HUES48 (cell line): ENCODE measurements around the gene UNC5A.

Source experiments
- H3K27ac ChIP-seq: one replicate; pipeline ENCODE4 v1.7.0; 2013; ENCODE audit warnings: low read depth, low read length, inconsistent platforms
- H3K27me3 ChIP-seq: 2 replicates; pipeline ENCODE4 v1.6.1; 2013; ENCODE audit warnings: mild to moderate bottlenecking, low read length; ENCODE audit not compliant: control insufficient read depth, insufficient read depth
- H3K36me3 ChIP-seq: 2 replicates; pipeline ENCODE4 v1.6.1; 2013; ENCODE audit warnings: low read length; ENCODE audit not compliant: control insufficient read depth, insufficient read depth
- H3K4me1 ChIP-seq: 2 replicates; pipeline ENCODE4 v1.6.1; 2013; ENCODE audit warnings: mild to moderate bottlenecking, low read length; ENCODE audit not compliant: control insufficient read depth, insufficient read depth
- H3K4me3 ChIP-seq: 2 replicates; pipeline ENCODE4 v1.5.1; 2013; ENCODE audit warnings: mild to moderate bottlenecking, low read depth, low read length
- H3K9ac ChIP-seq: 2 replicates; pipeline ENCODE4 v1.6.1; 2013; ENCODE audit warnings: mild to moderate bottlenecking, low read depth, low read length, moderate library complexity
- H3K9me3 ChIP-seq: 2 replicates; pipeline ENCODE4 v1.6.1; 2013; ENCODE audit warnings: low read length; ENCODE audit not compliant: control insufficient read depth, insufficient read depth

The UNC5A gene

DNA sequence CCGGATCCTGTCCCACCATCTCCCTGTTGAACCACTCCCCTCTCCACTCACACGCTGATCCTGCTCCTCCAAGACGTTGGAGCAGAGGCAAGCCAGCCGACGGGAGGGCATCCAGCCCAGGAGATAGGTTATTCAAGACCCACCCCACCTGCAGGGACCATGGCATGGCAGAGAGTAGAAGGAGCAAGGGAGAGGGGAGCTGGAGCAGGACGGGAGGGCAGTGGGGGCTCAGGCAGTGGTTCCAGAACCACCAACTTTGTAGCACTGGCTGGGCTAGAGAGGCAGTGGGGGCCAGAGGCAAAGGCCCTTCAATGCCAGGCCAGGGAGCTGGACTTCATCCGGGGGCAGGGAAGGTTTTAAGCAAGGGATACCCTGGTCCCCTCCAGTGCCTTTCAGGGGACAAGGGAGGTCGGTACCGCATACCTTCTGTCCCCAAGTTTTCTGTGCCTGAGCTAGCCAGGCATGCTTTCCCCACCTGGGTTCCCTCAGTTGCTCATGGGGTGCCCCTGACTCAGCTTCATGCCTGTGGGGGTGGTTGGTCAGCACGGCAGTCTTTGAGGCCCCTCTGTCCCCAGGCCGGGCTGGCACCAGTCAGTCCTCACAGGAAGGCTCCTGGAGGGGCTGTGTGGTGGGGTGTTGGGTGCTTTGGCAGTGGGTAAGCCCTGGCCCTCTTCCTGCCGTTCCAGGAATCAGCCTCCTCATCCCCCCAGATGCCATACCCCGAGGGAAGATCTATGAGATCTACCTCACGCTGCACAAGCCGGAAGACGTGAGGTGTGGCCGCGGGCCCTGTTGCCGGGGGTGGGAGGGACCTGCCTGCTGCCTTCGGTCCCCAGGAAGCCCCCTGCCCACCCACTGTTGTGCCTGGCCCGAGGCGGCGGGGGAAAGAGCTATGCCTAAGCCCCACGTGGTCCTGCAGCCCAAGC lies 66.4 kb downstream of the UNC5A start:
- H3K9me3 ChIP-seq = no peaks in the 10 kb centered on the region
- no peak overlapping the region for H3K9ac ChIP-seq
- H3K27ac ChIP-seq = no peak overlapping the region
- no peaks in the 10 kb centered on the region for H3K36me3 ChIP-seq
- no peaks in the 10 kb centered on the region for H3K27me3 ChIP-seq
- no peaks in the 10 kb centered on the region for H3K4me1 ChIP-seq
- no peak overlapping the region for H3K4me3 ChIP-seq

DNA sequence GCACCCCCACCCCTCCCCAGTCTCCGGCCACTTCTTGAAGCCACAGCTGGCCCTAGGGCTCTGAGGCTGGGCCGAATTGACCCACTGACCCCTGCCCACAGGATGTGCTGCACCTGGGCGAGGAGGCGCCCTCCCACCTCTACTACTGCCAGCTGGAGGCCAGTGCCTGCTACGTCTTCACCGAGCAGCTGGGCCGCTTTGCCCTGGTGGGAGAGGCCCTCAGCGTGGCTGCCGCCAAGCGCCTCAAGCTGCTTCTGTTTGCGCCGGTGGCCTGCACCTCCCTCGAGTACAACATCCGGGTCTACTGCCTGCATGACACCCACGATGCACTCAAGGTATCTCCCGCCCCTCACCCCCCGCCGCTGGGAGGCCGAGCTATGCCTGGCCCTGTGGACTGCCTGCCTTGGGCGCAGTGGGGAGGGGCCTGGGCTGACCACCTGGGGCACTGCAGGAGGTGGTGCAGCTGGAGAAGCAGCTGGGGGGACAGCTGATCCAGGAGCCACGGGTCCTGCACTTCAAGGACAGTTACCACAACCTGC lies 67.5 kb downstream of the UNC5A start:
- Histone ChIP-seq H3K27me3 (no peaks in the 10 kb centered on the region), H3K36me3 (no peaks in the 10 kb centered on the region), H3K27ac (no peak overlapping the region), H3K4me1 (no peaks in the 10 kb centered on the region), H3K9me3 (no peaks in the 10 kb centered on the region), H3K4me3 (no peak overlapping the region), H3K9ac (no peak overlapping the region)

DNA sequence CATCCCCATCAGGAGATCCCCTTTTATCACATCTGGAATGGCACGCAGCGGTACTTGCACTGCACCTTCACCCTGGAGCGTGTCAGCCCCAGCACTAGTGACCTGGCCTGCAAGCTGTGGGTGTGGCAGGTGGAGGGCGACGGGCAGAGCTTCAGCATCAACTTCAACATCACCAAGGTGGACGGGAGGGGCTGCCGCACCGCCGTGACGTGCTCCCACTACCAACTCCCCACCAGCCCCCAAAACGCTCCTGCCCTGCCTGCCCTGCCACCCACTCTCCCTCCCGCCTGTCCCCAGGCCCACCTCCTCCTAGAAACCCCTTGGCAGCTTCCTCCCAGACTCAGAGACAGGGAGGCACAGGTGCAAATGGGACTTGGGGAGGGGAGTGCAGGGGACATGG lies 68.1 kb downstream of the UNC5A start:
- H3K27ac ChIP-seq = no peak overlapping the region
- H3K4me1 ChIP-seq = no peaks in the 10 kb centered on the region
- H3K27me3 ChIP-seq = no peaks in the 10 kb centered on the region
- no peak overlapping the region for H3K4me3 ChIP-seq
- no peak overlapping the region for H3K9ac ChIP-seq
- H3K9me3 ChIP-seq = no peaks in the 10 kb centered on the region
- no peaks in the 10 kb centered on the region for H3K36me3 ChIP-seq

- no peaks in the 10 kb centered on the region for H3K4me1 ChIP-seq
These were observed 68.7 kb downstream of the UNC5A start for GRCh38 chr5:176878906-176879662.

DNA sequence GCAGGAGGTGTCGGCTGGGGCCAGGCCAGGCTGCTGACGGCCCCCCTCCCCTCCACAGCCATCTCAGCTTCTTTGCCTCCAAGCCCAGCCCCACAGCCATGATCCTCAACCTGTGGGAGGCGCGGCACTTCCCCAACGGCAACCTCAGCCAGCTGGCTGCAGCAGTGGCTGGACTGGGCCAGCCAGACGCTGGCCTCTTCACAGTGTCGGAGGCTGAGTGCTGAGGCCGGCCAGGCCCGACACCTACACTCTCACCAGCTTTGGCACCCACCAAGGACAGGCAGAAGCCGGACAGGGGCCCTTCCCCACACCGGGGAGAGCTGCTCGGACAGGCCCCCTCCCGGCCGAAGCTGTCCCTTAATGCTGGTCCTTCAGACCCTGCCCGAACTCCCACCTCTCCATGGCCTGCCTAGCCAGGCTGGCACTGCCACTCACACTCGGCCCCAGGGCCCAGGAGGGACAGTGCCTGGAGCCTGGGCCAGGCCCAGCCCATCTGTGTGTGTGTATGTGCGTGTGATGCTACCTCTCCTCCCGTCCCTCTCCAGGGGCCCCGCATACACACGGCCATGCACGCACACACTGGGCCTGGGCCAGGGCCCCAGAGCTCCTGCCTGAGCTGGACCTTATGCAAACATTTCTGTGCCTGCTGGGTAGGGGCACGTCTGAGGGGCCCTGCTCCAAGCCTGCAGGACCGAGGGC lies 69.5 kb downstream of the UNC5A start:
- Histone ChIP-seq H3K27ac (no peak overlapping the region), H3K9me3 (no peaks in the 10 kb centered on the region), H3K4me3 (no peak overlapping the region), H3K4me1 (no peaks in the 10 kb centered on the region), H3K9ac (no peak overlapping the region), H3K27me3 (no peaks in the 10 kb centered on the region), H3K36me3 (no peaks in the 10 kb centered on the region)

More at GRCh38 chr5:176878906-176879662, 68.7 kb downstream of the UNC5A start:
- no peaks in the 10 kb centered on the region for H3K36me3 ChIP-seq
- H3K27me3 ChIP-seq = no peaks in the 10 kb centered on the region
- no peak overlapping the region for H3K9ac ChIP-seq
- no peaks in the 10 kb centered on the region for H3K9me3 ChIP-seq
- no peak overlapping the region for H3K27ac ChIP-seq
- H3K4me3 ChIP-seq = no peak overlapping the region

GRCh38 chr5:176880366-176881020 lies 70.1 kb downstream of the UNC5A start:
- no peak overlapping the region for H3K27ac ChIP-seq
- no peaks in the 10 kb centered on the region for H3K4me1 ChIP-seq
- no peaks in the 10 kb centered on the region for H3K36me3 ChIP-seq
- no peak overlapping the region for H3K9ac ChIP-seq
- H3K4me3 ChIP-seq = no peak overlapping the region
- no peaks in the 10 kb centered on the region for H3K9me3 ChIP-seq
- no peaks in the 10 kb centered on the region for H3K27me3 ChIP-seq

DNA sequence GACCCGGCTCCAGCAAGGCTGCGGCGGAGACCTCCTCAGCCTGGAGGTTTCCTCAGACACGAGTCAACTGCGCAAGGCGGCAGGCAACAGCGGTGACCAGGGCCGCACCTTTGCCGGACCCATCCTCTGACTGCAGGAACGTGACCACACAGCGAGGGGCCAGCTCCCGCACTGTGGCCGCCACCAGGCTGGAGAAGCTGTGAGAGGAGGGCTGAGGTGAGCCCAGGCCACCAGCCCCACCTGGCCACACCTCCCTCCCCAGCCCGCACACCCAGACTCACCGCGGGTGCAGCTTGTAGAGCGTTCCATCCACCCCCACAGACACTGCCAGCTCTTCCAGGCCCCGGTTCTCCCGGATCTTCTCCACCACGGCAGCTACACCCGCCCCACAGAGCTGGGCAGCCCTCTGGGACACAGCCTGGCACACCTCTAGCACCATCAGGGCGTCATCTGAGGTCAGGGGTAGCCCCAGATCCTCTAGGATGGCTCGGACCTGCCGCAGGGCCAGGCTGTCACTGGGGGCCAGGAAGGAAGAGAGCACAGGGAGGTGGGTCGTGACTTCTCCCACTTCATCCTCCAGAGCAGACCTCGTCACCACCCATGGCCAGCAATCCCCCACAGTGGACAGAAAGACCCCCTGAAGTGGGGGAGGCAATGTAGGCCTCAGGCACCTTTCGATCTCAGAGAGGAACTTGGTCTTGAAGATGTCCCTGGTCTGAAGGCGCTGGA lies 70.8 kb downstream of the UNC5A start:
- no peak overlapping the region for H3K4me3 ChIP-seq
- H3K27ac ChIP-seq = no peak overlapping the region
- H3K9ac ChIP-seq = no peak overlapping the region
- no peaks in the 10 kb centered on the region for H3K27me3 ChIP-seq
- H3K36me3 ChIP-seq = no peaks in the 10 kb centered on the region
- H3K9me3 ChIP-seq = no peaks in the 10 kb centered on the region
- H3K4me1 ChIP-seq = no peaks in the 10 kb centered on the region

DNA sequence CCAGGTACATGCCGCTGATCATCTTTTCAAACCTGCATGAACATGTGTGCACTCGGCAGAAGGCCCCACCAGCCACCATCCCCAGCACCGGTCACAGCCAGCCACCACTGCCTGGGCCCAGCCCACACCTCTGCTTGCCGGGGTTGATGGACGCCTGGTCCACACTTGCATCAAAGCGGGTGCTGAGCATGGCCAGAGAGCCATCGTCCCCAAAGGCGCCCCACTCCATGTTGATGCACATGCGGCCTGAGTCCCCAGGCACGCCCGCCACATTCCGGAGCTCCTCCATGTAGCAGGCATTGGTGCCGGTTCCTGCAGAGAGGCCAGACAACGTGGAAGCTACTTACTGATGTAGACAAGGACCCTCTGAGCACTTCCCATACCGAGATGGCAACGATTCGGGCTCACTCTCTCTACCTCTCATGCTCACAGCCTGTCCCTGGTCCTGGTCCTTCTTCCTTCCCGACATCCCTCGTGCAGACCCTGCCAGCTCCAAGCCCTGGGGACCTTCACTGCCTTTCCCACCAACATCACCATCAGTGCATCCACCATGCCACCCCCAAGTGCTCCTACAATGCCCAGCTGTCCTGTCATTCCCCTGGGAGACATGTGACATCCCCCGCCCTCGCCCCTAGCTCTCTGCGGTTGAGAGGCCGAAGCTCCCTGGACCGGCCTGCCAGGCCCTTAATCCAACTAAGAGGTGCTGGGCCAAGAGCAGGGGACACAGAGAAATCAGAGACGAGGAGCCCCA lies 71.6 kb downstream of the UNC5A start:
- H3K4me3 ChIP-seq = no peak overlapping the region
- no peak overlapping the region for H3K9ac ChIP-seq
- H3K9me3 ChIP-seq = no peaks in the 10 kb centered on the region
- no peaks in the 10 kb centered on the region for H3K4me1 ChIP-seq
- H3K27me3 ChIP-seq = no peaks in the 10 kb centered on the region
- H3K27ac ChIP-seq = no peak overlapping the region
- no peaks in the 10 kb centered on the region for H3K36me3 ChIP-seq

GRCh38 chr5:176882567-176882903 lies 72.2 kb downstream of the UNC5A start:
- no peaks in the 10 kb centered on the region for H3K27me3 ChIP-seq

More at GRCh38 chr5:176882567-176882903, 72.2 kb downstream of the UNC5A start:
- Histone ChIP-seq H3K4me1 (no peaks in the 10 kb centered on the region), H3K27ac (no peak overlapping the region), H3K4me3 (no peak overlapping the region), H3K36me3 (no peaks in the 10 kb centered on the region), H3K9ac (no peak overlapping the region), H3K9me3 (no peaks in the 10 kb centered on the region)
